Activated naive CD4-positive, alpha-beta T cell treated with anti-CD3 and anti-CD28 coated beads for 36 hours (primary cell): ENCODE measurements around the gene KPTN. TPM values are rescaled to one million over a fixed set of nuclear protein-coding genes. Genes with fewer than 3 reads are reported as not detected.

Experiments
- CTCF ChIA-PET: fragments of 350-600 bp; sonication (Branson Sonifier 250); formaldehyde crosslinking; loops from one replicate; lab custom pipeline; 2021; ENCODE audit warnings: antibody characterized with exemption; lab: Charles Lee
- DNase-seq: peaks from one replicate; pipeline ENCODE4 v3.0.0-alpha.2; 2020
- H3K27ac Mint-ChIP-seq: one replicate; pipeline ENCODE4 v1.8.0; 2021; ENCODE audit warnings: mild to moderate bottlenecking, mixed read lengths
- H3K27me3 Mint-ChIP-seq: one replicate; pipeline ENCODE4 v1.8.0; 2021; ENCODE audit warnings: low read depth, mixed read lengths
- H3K36me3 Mint-ChIP-seq: one replicate; pipeline ENCODE4 v1.8.0; 2021; ENCODE audit warnings: low read depth, mixed read lengths
- H3K4me1 Mint-ChIP-seq: one replicate; pipeline ENCODE4 v1.8.0; 2021; ENCODE audit warnings: low read depth, mixed read lengths
- H3K4me3 Mint-ChIP-seq: one replicate; pipeline ENCODE4 v1.8.0; 2021; ENCODE audit warnings: mild to moderate bottlenecking, moderate library complexity, mixed read lengths
- H3K9me3 Mint-ChIP-seq: one replicate; pipeline ENCODE4 v1.8.0; 2021; ENCODE audit warnings: mixed read lengths
- intact Hi-C: fragments of 100-400 bp; cut with micrococcal nuclease; formaldehyde crosslinking; loops from one replicate; pipeline ENCODE4 v1.15.1; 2023
- total RNA-seq, 2 experiments: library from RNA; stranded (reverse); gene quantifications; one replicate each; pipeline ENCODE4 v1.2.3, GENCODE V29; 2021

KPTN gene
- total RNA-seq, 2 experiments from 2014 or later: 14.2 to 15.5 TPM

GRCh38 chr19:47507924-47508553, 24.0 kb upstream of the KPTN start:
- no peak for DNase-seq
- CTCF ChIA-PET: interaction anchor here (0.6 to 0.8 kb wide), 2 partner anchors 17 to 24 kb away, joined by 3 to 4 read pairs; partner anchors contain the start of gene KPTN
- Mint-ChIP-seq H3K4me1 (peaks cover 35% of the 10 kb centered on the region), H3K27ac (no peak overlapping the region), H3K36me3 (no peaks in the 10 kb centered on the region), H3K27me3 (no peaks in the 10 kb centered on the region), H3K4me3 (no peak overlapping the region), H3K9me3 (no peaks in the 10 kb centered on the region)
- intact Hi-C loops: no loop called here

- no peaks in the 10 kb centered on the region for H3K27me3 Mint-ChIP-seq
- peaks cover 25% of the 10 kb centered on the region for H3K4me1 Mint-ChIP-seq
These were observed 23.0 kb upstream of the KPTN start for GRCh38 chr19:47507012-47507411.

GRCh38 chr19:47506459-47506858, 22.4 kb upstream of the KPTN start:
- no peak overlapping the region for H3K4me3 Mint-ChIP-seq

More at GRCh38 chr19:47507012-47507411, 23.0 kb upstream of the KPTN start:
- Mint-ChIP-seq H3K9me3 (no peaks in the 10 kb centered on the region), H3K4me3 (no peak overlapping the region), H3K36me3 (no peaks in the 10 kb centered on the region), H3K27ac (no peak overlapping the region)
- intact Hi-C loops: no loop called here
- no peak for DNase-seq
- CTCF ChIA-PET: interaction anchor here (0.6 kb wide), 1 partner anchor 18 kb away, joined by 3 read pairs; no protein-coding TSS in a partner anchor

GRCh38 chr19:47505506-47505905, 21.5 kb upstream of the KPTN start:
- no peak overlapping the region for H3K4me3 Mint-ChIP-seq
- H3K4me1 Mint-ChIP-seq: peaks cover 16% of the 10 kb centered on the region
- peak overlapping the region; percentile 36 for H3K27ac Mint-ChIP-seq
- H3K27me3 Mint-ChIP-seq: no peaks in the 10 kb centered on the region
- no peaks in the 10 kb centered on the region for H3K36me3 Mint-ChIP-seq
- CTCF ChIA-PET: no interaction called here
- no peaks in the 10 kb centered on the region for H3K9me3 Mint-ChIP-seq
- DNase-seq: no peak
- intact Hi-C loops: no loop called here

More at GRCh38 chr19:47506459-47506858, 22.4 kb upstream of the KPTN start:
- no peaks in the 10 kb centered on the region for H3K27me3 Mint-ChIP-seq
- no peaks in the 10 kb centered on the region for H3K36me3 Mint-ChIP-seq
- H3K27ac Mint-ChIP-seq: no peak overlapping the region
- DNase-seq: no peak
- no peaks in the 10 kb centered on the region for H3K9me3 Mint-ChIP-seq
- H3K4me1 Mint-ChIP-seq: peaks cover 21% of the 10 kb centered on the region
- intact Hi-C loops: no loop called here
- CTCF ChIA-PET: no interaction called here

GRCh38 chr19:47503826-47504150, 19.8 kb upstream of the KPTN start:
- no peak overlapping the region for H3K27ac Mint-ChIP-seq
- CTCF ChIA-PET: interaction anchor here (0.7 kb wide), 1 partner anchor 113 kb away, joined by 3 read pairs; no protein-coding TSS in a partner anchor

GRCh38 chr19:47503130-47503825, 19.3 kb upstream of the KPTN start:
- Mint-ChIP-seq H3K27me3 (no peaks in the 10 kb centered on the region), H3K9me3 (no peaks in the 10 kb centered on the region), H3K4me1 (peaks cover 7% of the 10 kb centered on the region), H3K4me3 (no peak overlapping the region), H3K36me3 (peaks cover 3% of the 10 kb centered on the region), H3K27ac (no peak overlapping the region)
- CTCF ChIA-PET: interaction anchor here (0.8 to 1.5 kb wide), 3 partner anchors 12 to 203 kb away, joined by 3 to 4 read pairs (median 3); partner anchors contain the start of genes KPTN and NAPA
- no peak for DNase-seq
- intact Hi-C loops: no loop called here

More at GRCh38 chr19:47503826-47504150, 19.8 kb upstream of the KPTN start:
- Mint-ChIP-seq H3K9me3 (no peaks in the 10 kb centered on the region), H3K4me3 (no peak overlapping the region), H3K36me3 (peaks cover 3% of the 10 kb centered on the region), H3K27me3 (no peaks in the 10 kb centered on the region), H3K4me1 (peaks cover 7% of the 10 kb centered on the region)
- DNase-seq: no peak
- intact Hi-C loops: no loop called here

- intact Hi-C loops: no loop called here
- no peaks in the 10 kb centered on the region for H3K27me3 Mint-ChIP-seq
- H3K27ac Mint-ChIP-seq: no peak overlapping the region
- peaks cover 3% of the 10 kb centered on the region for H3K36me3 Mint-ChIP-seq
- peaks cover 10% of the 10 kb centered on the region for H3K4me1 Mint-ChIP-seq
- CTCF ChIA-PET: interaction anchor here (0.7 kb wide), 1 partner anchor 16 kb away, joined by 3 read pairs; the partner anchor contains the start of gene KPTN
- H3K4me3 Mint-ChIP-seq: no peak overlapping the region
- no peaks in the 10 kb centered on the region for H3K9me3 Mint-ChIP-seq
- no peak for DNase-seq
These were observed 16.1 kb upstream of the KPTN start for GRCh38 chr19:47499863-47500830.

GRCh38 chr19:47499371-47499770, 15.4 kb upstream of the KPTN start:
- intact Hi-C loops: no loop called here
- CTCF ChIA-PET: interaction anchor here (0.7 kb wide), 1 partner anchor 15 kb away, joined by 3 read pairs; the partner anchor contains the start of gene KPTN
- Mint-ChIP-seq H3K4me3 (no peak overlapping the region), H3K36me3 (peaks cover 3% of the 10 kb centered on the region), H3K27me3 (no peaks in the 10 kb centered on the region), H3K27ac (no peak overlapping the region), H3K4me1 (peaks cover 6% of the 10 kb centered on the region), H3K9me3 (no peaks in the 10 kb centered on the region)
- DNase-seq: no peak

GRCh38 chr19:47498561-47498960, 14.5 kb upstream of the KPTN start:
- intact Hi-C loops: no loop called here
- DNase-seq: no peak
- H3K27ac Mint-ChIP-seq: no peak overlapping the region
- peaks cover 3% of the 10 kb centered on the region for H3K36me3 Mint-ChIP-seq
- H3K9me3 Mint-ChIP-seq: no peaks in the 10 kb centered on the region
- no peak overlapping the region for H3K4me3 Mint-ChIP-seq
- CTCF ChIA-PET: no interaction called here
- no peaks in the 10 kb centered on the region for H3K27me3 Mint-ChIP-seq
- peaks cover 6% of the 10 kb centered on the region for H3K4me1 Mint-ChIP-seq

GRCh38 chr19:47497821-47498520, 14.0 kb upstream of the KPTN start:
- Mint-ChIP-seq H3K27ac (no peak overlapping the region), H3K4me3 (no peak overlapping the region), H3K27me3 (no peaks in the 10 kb centered on the region), H3K36me3 (peaks cover 3% of the 10 kb centered on the region), H3K4me1 (peaks cover 6% of the 10 kb centered on the region), H3K9me3 (no peaks in the 10 kb centered on the region)
- DNase-seq: no peak
- CTCF ChIA-PET: no interaction called here
- intact Hi-C loops: no loop called here

GRCh38 chr19:47497050-47497766, 13.2 kb upstream of the KPTN start:
- Mint-ChIP-seq H3K27ac (no peak overlapping the region), H3K9me3 (no peaks in the 10 kb centered on the region), H3K4me1 (peaks cover 6% of the 10 kb centered on the region), H3K27me3 (no peaks in the 10 kb centered on the region), H3K4me3 (no peak overlapping the region), H3K36me3 (peaks cover 3% of the 10 kb centered on the region)
- intact Hi-C loops: no loop called here
- CTCF ChIA-PET: no interaction called here
- no peak for DNase-seq
